GM18909 (cell line): ENCODE measurements around the gene LST1.
A peak's percentile ranks its signal among the peaks of the same experiment; 100 is the strongest.
"Not testable (repeated sequence)": the region's sequence is repeated elsewhere in the genome, so short reads cannot be mapped to it uniquely, and the experiment has no call there.

Experiments used
- ATAC-seq: cut with Tn5 transposase; IDR thresholded peaks from one replicate; pipeline ENCODE4 v1.9.1; 2021; ENCODE audit warnings: mild to moderate bottlenecking; ENCODE audit not compliant: unreplicated experiment, poor library complexity

The LST1 gene

DNA sequence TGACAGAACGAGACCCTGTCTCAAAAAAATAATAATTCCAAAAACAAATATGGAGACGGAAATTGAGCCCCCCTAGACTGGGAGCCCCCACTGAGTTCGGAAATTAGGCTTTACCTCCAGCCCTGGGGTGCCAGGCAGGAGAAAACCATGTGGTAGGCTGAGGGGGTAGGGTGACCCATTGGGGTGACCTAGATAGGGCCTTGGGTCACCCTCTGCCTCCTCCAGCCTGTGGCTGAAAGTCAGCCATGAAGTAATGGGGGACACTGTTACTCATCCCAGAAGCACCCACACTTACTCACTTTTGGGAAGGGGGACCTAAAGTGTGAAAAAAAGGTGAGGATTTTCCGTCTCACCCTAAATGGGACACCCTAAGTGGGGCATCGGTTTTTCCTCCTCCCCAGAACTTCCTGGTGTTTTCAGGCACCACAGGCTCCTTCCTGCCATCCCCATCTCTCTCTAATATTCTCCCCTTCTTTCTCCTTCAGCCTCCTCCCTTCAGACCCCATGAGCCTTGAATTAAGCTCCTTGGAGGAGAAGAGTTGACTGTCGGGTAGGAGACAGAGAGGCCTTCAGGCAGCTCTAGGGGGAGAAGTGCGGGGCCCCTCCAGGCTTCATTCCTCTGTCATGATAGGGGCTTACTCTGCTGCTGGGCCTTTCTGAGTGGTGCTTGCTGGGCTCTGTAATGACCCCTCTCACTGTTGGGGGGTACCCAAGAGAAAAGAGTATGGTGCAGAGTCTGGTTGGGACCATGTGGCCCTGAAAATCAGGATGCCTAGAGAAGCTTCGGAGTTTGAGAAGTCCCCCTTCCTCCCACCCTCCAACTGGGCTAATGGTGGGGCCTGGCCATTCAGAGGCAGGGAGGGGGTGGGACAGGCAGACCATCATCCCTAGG lies 6.3 kb upstream of the LST1 start:
- ATAC-seq, result no peak

DNA sequence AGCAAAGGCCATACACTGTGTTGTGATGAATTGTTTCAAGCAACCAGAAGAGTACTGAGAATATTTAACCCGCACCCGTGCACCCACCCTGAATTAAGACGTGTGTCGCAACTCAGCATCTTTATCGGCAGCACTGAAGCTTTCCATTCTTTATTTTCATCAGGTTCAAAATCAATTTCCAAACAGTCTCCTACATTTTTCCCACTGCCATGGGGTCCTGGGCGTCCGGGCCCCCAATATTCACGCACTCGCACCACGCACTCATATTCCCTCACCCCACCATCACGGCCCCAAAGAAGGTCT lies 5.7 kb upstream of the LST1 start:
- no peak for ATAC-seq

DNA sequence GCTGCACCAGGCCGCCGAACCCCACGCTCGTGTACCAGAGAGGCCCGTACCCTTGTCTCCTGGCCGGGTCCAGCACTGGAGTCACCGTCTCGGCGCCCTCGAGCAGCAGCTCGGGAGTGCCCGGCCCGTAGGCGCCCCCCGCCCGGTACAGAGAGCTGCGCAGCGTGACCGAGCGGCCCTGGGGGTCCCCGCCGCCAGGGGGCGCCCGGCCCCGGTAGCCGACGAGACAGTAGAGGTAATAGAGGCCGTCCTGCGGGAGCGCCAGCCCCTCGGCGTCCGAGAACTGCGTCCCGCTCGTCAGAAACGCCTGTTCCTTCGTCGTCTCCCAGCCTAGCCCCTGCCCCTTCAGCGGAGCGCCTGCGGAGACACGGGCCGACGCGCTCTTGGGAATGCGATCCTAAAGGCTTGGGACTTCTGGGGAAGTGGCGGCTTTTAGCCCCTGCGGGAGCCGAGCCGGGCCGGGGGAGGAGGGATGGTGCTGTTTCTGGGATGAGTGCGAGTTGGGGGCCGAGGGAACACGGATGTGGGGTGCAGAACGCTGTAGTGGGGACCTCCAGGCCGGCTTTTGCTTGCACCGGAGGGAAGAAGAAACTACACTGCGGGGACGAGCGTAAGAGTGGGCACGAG lies 5.2 kb upstream of the LST1 start:
- ATAC-seq, result peak; percentile 68

GRCh38 chr6:31581434-31582229 lies 4.4 kb upstream of the LST1 start:
- ATAC-seq, result no peak

GRCh38 chr6:31582230-31582643 lies 3.8 kb upstream of the LST1 start, which contains the start of gene LTB:
TSS of gene LTB (minus strand) at chr6:31582424. CDS start at chr6:31582417, 7 bp downstream.
- ATAC-seq, result no peak

DNA sequence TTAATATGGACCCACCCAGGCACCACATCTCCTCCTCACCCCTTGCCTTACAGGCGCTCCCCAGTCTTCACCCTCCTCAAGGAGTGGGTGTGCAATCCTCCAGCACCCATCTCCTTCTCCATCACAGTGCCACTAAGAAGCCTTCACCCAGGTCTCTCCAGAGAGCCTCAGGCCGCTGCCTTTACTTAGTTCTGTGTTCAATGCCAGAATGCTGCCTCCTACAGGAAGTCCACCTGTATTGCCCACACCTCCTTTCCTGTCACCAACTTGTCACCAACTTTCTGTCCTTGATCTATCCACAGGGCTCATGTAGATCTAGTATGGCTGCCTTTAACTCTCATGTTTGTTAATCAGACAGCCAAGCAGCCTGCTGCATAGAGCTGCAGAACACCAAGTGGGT lies 586 bp upstream of the LST1 start:
- no peak for ATAC-seq

- no peak for ATAC-seq
Observed at GRCh38 chr6:31586599-31587281, 663 bp downstream of the LST1 start.

DNA sequence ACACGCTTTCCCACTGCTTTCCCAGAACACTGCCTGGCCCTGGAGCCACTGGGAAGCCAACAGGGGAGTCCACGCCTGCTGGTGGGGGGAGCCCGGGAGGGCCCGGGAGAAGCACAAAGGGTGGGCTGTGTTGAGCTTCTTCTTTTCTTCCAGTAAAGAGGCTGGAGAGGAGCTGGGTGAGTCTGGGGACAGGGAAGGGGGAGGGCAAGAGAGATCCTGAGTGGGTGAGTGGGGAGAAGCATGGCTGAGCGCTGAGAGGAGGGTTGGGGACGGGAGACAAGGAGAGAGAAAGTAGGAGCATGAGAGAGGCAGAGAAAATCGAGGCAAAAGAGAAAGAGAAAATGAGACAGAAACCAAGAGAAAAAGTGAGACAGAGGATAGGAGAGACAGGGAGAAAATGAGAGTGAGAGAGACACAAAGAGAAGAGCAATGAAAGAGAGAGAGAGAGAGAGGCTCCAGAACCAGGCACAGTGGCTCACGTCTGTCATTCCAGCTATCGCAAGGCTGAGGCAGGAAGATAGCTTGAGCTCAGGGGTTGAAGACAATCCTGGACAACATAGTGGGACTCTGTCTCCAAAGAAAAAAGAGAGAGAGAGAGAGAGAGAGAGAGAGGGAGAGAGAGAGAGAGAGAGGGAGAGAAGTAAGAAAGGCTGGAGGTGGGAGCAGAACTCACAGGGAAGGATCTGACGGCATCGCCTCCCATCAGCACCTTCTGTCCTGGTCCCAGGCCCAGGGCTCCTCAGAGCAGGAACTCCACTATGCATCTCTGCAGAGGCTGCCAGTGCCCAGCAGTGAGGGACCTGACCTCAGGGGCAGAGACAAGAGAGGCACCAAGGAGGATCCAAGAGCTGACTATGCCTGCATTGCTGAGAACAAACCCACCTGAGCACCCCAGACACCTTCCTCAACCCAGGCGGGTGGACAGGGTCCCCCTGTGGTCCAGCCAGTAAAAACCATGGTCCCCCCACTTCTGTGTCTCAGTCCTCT lies 2.0 kb downstream of the LST1 start:
- ATAC-seq, result no peak

- ATAC-seq, result no peak
Observed at GRCh38 chr6:31588871-31589650, 3.0 kb downstream of the LST1 start.

- ATAC-seq, result not testable (repeated sequence)
Observed at GRCh38 chr6:31590691-31591090, 4.6 kb downstream of the LST1 start.

GRCh38 chr6:31592396-31592771 lies 6.3 kb downstream of the LST1 start:
- no peak for ATAC-seq

- no peak for ATAC-seq
Observed at GRCh38 chr6:31597006-31597405, 10.9 kb downstream of the LST1 start.

DNA sequence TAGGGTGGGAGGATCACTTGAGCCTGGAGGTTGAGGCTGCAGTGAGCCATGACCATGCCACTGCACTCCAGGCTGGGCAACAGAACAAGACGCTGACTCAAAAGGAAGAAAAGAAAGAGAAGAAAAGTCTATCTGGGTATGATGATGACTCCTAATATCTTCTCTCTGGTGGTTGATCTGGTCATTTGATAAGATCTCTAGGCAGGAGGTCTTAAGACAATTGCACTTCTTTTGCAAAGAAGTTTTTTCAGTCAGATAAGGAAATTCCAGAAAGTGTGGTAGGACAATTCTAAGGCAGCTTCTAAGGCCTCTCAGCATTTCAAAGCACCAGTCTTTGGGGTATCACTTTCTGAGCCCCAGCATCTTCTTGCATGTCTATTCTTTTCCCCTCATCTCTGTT lies 21.2 kb downstream of the LST1 start:
- no peak for ATAC-seq

- ATAC-seq, result no peak
Observed at GRCh38 chr6:31609519-31610406, 23.7 kb downstream of the LST1 start.

DNA sequence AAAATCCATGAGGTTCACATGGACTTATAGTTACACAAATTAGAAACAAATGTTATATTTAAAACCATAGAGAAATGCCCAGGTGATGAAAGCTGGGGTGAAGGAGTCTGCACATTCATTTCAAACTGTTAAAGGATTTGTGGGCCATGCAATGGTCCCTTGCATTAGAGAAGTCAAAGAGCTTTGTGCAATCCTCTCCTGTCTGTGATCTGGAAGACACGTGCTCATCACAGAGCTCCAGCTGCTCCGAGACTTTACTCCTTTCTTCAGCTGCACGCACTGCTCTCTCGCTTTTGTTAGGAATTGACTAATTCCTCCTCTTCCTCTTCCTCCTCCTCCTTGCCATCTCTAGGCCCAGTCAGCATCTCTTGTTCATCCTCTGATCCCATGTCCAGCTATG lies 24.9 kb downstream of the LST1 start:
- no peak for ATAC-seq

- no peak for ATAC-seq
Observed at GRCh38 chr6:31614075-31614619, 28.1 kb downstream of the LST1 start.
